Spleen (tissue), 11 donors: ENCODE data around the gene TTLL9. TPM values are rescaled to one million over a fixed set of nuclear protein-coding genes. Genes with fewer than 3 reads are reported as not detected.
A peak's percentile ranks its signal among the peaks of the same experiment; 100 is the strongest.

ENCODE experiments used
- DNase-seq: peaks from one replicate; pipeline ENCODE4 v3.0.0-alpha.2; 2020
- H3K27ac ChIP-seq, 8 donors: fragments of 200-600 bp; sonication (generic) in 7 of 8; 1 replicate in 4 of 8; 2 replicates in 4 of 8; pipeline versions ENCODE4 v1.5.0 to v1.8.0; 2016 to 2021; ENCODE audit warnings: inconsistent platforms in 4 of 8, mild to moderate bottlenecking in 4 of 8, moderate library complexity in 1 of 8
- H3K27me3 ChIP-seq, 7 donors: fragments of 200-600 bp; sonication (generic) in 6 of 7; replicated peaks in 1 of 7; 1 replicate in 4 of 7; 2 replicates in 3 of 7; pipeline versions ENCODE4 v1.5.0 to v1.8.0; 2016 to 2021; ENCODE audit warnings: inconsistent platforms in 3 of 7, mild to moderate bottlenecking in 1 of 7
- H3K36me3 ChIP-seq, 6 donors: fragments of 200-600 bp; sonication (generic) in 5 of 6; 1 replicate in 4 of 6; 2 replicates in 2 of 6; pipeline versions ENCODE4 v1.5.0 to v1.8.0; 2016 to 2021; ENCODE audit warnings: inconsistent platforms in 2 of 6
- H3K4me1 ChIP-seq, 6 donors: fragments of 200-600 bp; sonication (generic) in 5 of 6; 1 replicate in 3 of 6; 2 replicates in 3 of 6; pipeline versions ENCODE4 v1.5.0 to v1.8.0; 2016 to 2021; ENCODE audit warnings: inconsistent platforms in 3 of 6
- H3K4me3 ChIP-seq, 8 donors: fragments of 200-600 bp; sonication (generic) in 7 of 8; 1 replicate in 4 of 8; 2 replicates in 4 of 8; pipeline versions ENCODE4 v1.5.0 to v1.8.0; 2016 to 2021; ENCODE audit warnings: inconsistent platforms in 4 of 8, mild to moderate bottlenecking in 4 of 8, moderate library complexity in 2 of 8
- H3K9me3 ChIP-seq, 8 donors: fragments of 200-600 bp; sonication (generic) in 7 of 8; 1 replicate in 4 of 8; 2 replicates in 4 of 8; pipeline versions ENCODE4 v1.5.0 to v1.8.0; 2016 to 2021; ENCODE audit warnings: inconsistent platforms in 4 of 8
- CTCF ChIP-seq, 11 experiments: fragments of 200-600 bp in 7 of 11; fragments of 450-650 bp in 4 of 11; sonication (generic) in 4 of 11; IDR thresholded peaks in 8 of 11; conservative IDR thresholded peaks in 3 of 11; 1 replicate in 7 of 11; 2 replicates in 4 of 11; pipeline versions ENCODE4 v1.4.0 to v1.8.0; 2016 to 2021; ENCODE audit warnings: antibody characterized with exemption in 11 of 11, inconsistent platforms in 4 of 11, mild to moderate bottlenecking in 1 of 11
- POLR2A ChIP-seq, 3 donors: fragments of 450-650 bp; IDR thresholded peaks; one replicate each; pipeline ENCODE4 v1.5.1; 2017; ENCODE audit warnings: antibody characterized with exemption in 3 of 3, mild to moderate bottlenecking in 1 of 3
- POLR2AphosphoS5 ChIP-seq, 3 donors: sonication (generic); formaldehyde crosslinking; IDR thresholded peaks; one replicate each; pipeline ENCODE4 v1.5.1; 2017; ENCODE audit warnings: antibody characterized with exemption in 3 of 3
- WGBS, 5 donors: extraction: QIAGEN DNeasy Blood & Tissue Kit in 3 of 5; methylation state at CpG; one replicate each; pipeline versions ENCODE4 v1.1.5 to v1.1.7; 2013 to 2018; 5-methylcytosine and 5-hydroxymethylcytosine counted together
- intact Hi-C: fragments of 100-400 bp; cut with DNase I; formaldehyde crosslinking; loops from one replicate; pipeline ENCODE4 v1.15.0; 2023; ENCODE audit warnings: low total_unique reads
- polyA plus RNA-seq, 3 donors: library from polyadenylated mRNA; stranded (reverse); fragments of 200-250 nt; gene quantifications; one replicate each; pipeline ENCODE4 v1.2.1, GENCODE V29; 2013
- total RNA-seq, 7 donors: library from RNA; depleted of rRNA in 3 of 7; stranded (reverse); fragments of >200 nt in 3 of 7; fragmentation: NEBNext Ultra II Directional in 4 of 7; extraction: Animal tissue kit (Norgen Biotek cat#: 25700) in 4 of 7; gene quantifications; one replicate each; pipeline versions ENCODE4 v1.1.0 to v1.2.1, GENCODE V29; 2016 to 2021
- donor health status: healthy with polysubstance abuse.
- donor health status: DM: no; HTN: no; CAD: no; lungs with moderate emphysema.
- donor health status: DM: no; HTN: no; CAD: no.
- donor health status: Bipolar disorder and iron deficiency.
- donor health status: healthy.
- donor health status: DM: no; HTN: no; CAD: no.
- donor health status: DM: yes; HTN: yes; CAD: no.

Gene TTLL9
- total and polyA plus RNA-seq, 10 donors = 0.22 to 0.79 (median 0.33) TPM

- Histone ChIP-seq H3K4me1 (peaks cover 13 to 33% (median 22%) of the 10 kb centered on the region in 6 donors), H3K4me3 (no peak overlapping the region), H3K27ac (no peak overlapping the region), H3K27me3 (peaks cover 0 to 35% (median 15%) of the 10 kb centered on the region in 7 donors), H3K9me3 (no peaks in the 10 kb centered on the region), H3K36me3 (no peaks in the 10 kb centered on the region)
- peak; percentile 20 for DNase-seq
- TF ChIP-seq POLR2AphosphoS5 (IDR thresholded peaks at IDR 0.05) (no peak), CTCF (IDR thresholded peaks at IDR 0.05 in 8 of 11, conservative IDR thresholded peaks at IDR 0.05 in 3 of 11) (no peak), POLR2A (IDR thresholded peaks at IDR 0.05) (no peak)
- intact Hi-C loops = loop anchor here (10.0 kb wide), 2 partner anchors 95 to 235 kb away; partner anchors contain the start of gene PDRG1
- WGBS, 5 donors = 92 to 98% (median 95%) methylated on average over 4 to 5 of the region's 5 CpGs
These were observed 11.0 kb upstream of the TTLL9 start for GRCh38 chr20:31859266-31859997.

- intact Hi-C loops = loop anchor here (10.0 kb wide), 2 partner anchors 95 to 235 kb away; partner anchors contain the start of gene PDRG1
- no peak for TF ChIP-seq POLR2AphosphoS5 (IDR thresholded peaks at IDR 0.05)
- TF ChIP-seq POLR2A (IDR thresholded peaks at IDR 0.05) = no peak
- TF ChIP-seq CTCF (IDR thresholded peaks at IDR 0.05 in 8 of 11, conservative IDR thresholded peaks at IDR 0.05 in 3 of 11) = no peak
- 57 to 73% (median 67%) methylated on average over 7 of the region's 7 CpGs for WGBS, 5 donors
- Histone ChIP-seq H3K36me3 (no peaks in the 10 kb centered on the region), H3K9me3 (no peaks in the 10 kb centered on the region), H3K27me3 (peaks cover 0 to 35% (median 15%) of the 10 kb centered on the region in 7 donors), H3K4me3 (peak overlapping the region in 1 of 8 donors; percentile 79), H3K4me1 (peaks cover 13 to 33% (median 22%) of the 10 kb centered on the region in 6 donors), H3K27ac (no peak overlapping the region)
- peak; percentile 32 for DNase-seq
These were observed 10.4 kb upstream of the TTLL9 start for GRCh38 chr20:31859998-31860380.

GRCh38 chr20:31860390-31861134 is 9.9 kb upstream of the TTLL9 start:
- Histone ChIP-seq H3K4me1 (peaks cover 13 to 33% (median 22%) of the 10 kb centered on the region in 6 donors), H3K36me3 (no peaks in the 10 kb centered on the region), H3K4me3 (peak overlapping the region; percentile 37 to 79 (median 51)), H3K27ac (no peak overlapping the region), H3K9me3 (no peaks in the 10 kb centered on the region), H3K27me3 (peaks cover 0 to 35% (median 15%) of the 10 kb centered on the region in 7 donors)
- intact Hi-C loops = no loop called here
- peak; percentile 59 for DNase-seq
- TF ChIP-seq POLR2A (IDR thresholded peaks at IDR 0.05) = no peak
- TF ChIP-seq CTCF (IDR thresholded peaks at IDR 0.05 in 8 of 11, conservative IDR thresholded peaks at IDR 0.05 in 3 of 11) = no peak
- TF ChIP-seq POLR2AphosphoS5 (IDR thresholded peaks at IDR 0.05) = no peak
- 23 to 37% (median 29%) methylated on average over 15 of the region's 15 CpGs for WGBS, 5 donors

GRCh38 chr20:31861135-31861384 is 9.4 kb upstream of the TTLL9 start:
- H3K4me1 ChIP-seq = peaks cover 13 to 33% (median 22%) of the 10 kb centered on the region in 6 donors
- peaks cover 0 to 35% (median 15%) of the 10 kb centered on the region in 7 donors for H3K27me3 ChIP-seq
- intact Hi-C loops = no loop called here
- no peaks in the 10 kb centered on the region for H3K9me3 ChIP-seq
- H3K36me3 ChIP-seq = no peaks in the 10 kb centered on the region
- TF ChIP-seq CTCF (IDR thresholded peaks at IDR 0.05 in 8 of 11, conservative IDR thresholded peaks at IDR 0.05 in 3 of 11) (no peak), POLR2A (IDR thresholded peaks at IDR 0.05) (no peak), POLR2AphosphoS5 (IDR thresholded peaks at IDR 0.05) (no peak)
- DNase-seq = no peak
- peak overlapping the region; percentile 37 to 79 (median 51) for H3K4me3 ChIP-seq
- no peak overlapping the region for H3K27ac ChIP-seq
- WGBS, 5 donors = 0 to 3% (median 0%) methylated on average over 3 to 20 of the region's 20 CpGs
